ENCODE measurements around the gene EIF5A2.
"Not testable (repeated sequence)": the region's sequence is repeated elsewhere in the genome, so short reads cannot be mapped to it uniquely, and the experiment has no call there.

Gene EIF5A2

DNA sequence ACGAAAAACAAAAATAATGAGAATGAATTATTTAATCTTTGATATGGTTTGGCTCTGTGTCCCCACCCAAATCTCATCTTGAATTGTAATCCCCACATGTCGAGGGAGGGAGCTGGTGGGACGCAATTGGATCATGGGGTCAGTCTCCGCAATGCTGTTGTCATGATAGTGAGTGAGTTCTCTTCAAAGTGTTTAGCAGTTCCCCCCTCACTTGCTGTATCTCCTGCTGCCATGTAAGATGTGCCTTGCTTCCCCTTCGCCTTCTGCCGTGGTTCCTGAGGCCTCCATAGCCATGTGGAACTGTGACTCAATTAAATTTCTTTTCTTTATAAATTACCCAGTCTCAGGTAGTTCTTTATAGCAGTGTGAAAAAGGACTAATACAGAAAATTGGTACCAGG lies 12.1 kb downstream of the EIF5A2 start:
- DNase-seq: not testable (repeated sequence)

GRCh38 chr3:170893895-170894294 lies 14.5 kb downstream of the EIF5A2 start:
- no peak for DNase-seq

- DNase-seq: no peak
Measured at GRCh38 chr3:170889630-170890029, 18.8 kb downstream of the EIF5A2 start.

- no peak for DNase-seq
Measured at GRCh38 chr3:170889132-170889531, 19.3 kb downstream of the EIF5A2 start.

GRCh38 chr3:170884109-170884930 lies 24.1 kb downstream of the EIF5A2 start:
- not testable (repeated sequence) for DNase-seq

DNA sequence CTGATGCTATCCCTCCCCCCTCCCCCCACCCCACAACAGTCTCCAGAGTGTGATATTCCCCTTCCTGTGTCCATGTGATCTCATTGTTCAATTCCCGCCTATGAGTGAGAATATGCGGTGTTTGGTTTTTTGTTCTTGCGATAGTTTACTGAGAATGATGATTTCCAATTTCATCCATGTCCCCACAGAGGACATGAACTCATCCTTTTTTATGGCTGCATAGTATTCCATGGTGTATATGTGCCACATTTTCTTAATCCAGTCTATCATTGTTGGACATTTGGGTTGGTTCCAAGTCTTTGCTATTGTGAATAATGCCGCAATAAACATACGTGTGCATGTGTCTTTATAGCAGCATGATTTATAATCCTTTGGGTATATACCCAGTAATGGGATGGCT lies 29.7 kb downstream of the EIF5A2 start:
- DNase-seq: not testable (repeated sequence)

GRCh38 chr3:170877311-170877710 lies 31.1 kb downstream of the EIF5A2 start:
- not testable (repeated sequence) for DNase-seq

GRCh38 chr3:170876537-170876936 lies 31.9 kb downstream of the EIF5A2 start:
- DNase-seq: no peak

GRCh38 chr3:170869645-170870593 lies 38.5 kb downstream of the EIF5A2 start, which contains the start of gene RPL22L1:
TSS of gene RPL22L1 (minus strand) at chr3:170870195. CDS start at chr3:170870167, 28 bp downstream.
- no peak for DNase-seq

- DNase-seq: no peak
Measured at GRCh38 chr3:170869239-170869590, 39.2 kb downstream of the EIF5A2 start.

DNA sequence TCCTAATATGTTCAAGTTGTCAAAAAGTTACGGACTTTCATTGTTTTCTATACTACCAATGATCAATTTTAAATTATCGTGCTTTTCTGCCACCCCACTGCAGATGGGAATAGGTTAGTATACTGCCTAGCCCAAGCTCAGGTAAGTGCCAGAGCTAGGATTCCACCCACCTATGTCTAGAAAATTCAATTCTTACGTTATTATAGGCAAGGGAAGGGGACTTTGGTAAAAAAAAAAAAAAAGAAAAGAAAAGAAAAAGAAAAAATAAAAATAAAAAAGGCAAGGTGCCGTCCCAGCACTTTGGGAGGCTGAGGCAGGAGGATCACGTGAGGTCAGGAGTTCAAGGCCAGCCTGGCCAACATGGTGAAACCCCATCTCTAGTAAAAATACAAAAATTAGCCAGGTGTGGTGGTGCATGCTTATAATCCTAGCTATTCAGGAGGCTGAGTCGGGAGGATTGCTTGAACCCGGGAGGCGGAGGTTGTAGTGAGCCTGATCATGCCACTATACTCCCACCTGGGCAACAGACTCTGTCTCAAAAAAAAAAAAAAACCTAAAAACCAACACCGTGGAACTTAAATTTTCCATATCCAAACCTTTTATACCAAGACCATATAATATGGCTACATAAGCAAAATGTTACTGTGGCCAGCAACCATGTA lies 39.7 kb downstream of the EIF5A2 start:
- no peak for DNase-seq

GRCh38 chr3:170867143-170867937 lies 41.1 kb downstream of the EIF5A2 start:
- no peak for DNase-seq

GRCh38 chr3:170866499-170866898 lies 41.9 kb downstream of the EIF5A2 start:
- no peak for DNase-seq

DNA sequence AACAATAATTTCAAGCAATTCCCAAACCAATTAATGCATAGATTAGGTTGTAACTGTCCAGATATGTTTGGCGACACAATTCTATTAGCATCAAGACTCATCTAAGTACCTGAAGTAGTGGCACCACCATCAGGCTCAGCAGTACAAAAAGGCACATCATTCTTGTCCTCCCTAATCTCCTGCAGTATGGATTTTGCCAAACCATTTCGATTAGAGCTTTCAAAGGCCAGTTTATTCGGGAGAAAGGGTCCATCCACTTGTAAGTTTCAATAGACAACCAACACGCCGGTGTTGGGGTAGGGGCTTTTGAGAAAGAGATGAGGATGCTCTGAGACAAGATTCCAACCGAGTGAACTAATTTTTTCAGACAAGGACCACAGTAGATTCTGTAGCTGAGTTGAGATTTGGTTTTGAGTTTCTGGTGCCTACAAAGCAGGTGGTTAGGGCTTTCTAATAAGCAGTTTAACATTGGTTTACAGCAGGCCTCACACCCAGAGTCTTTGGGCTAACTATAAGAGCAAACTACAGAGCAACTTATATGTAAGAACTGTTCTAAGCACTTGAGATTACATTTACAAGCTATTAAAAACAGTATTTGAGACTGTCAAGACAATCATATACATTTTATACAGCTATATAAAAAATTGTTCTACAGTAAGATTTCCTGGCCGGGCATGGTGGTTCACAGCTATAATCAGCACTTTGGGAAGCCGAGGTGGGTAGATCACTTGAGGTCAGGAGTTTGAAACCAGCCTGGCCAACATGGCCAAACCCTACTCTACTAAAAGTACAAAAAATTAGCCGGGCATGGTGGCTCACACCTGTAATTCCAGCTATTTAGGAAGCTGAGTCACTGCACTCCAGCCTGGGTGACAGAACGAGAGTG lies 43.0 kb downstream of the EIF5A2 start:
- DNase-seq: no peak

DNA sequence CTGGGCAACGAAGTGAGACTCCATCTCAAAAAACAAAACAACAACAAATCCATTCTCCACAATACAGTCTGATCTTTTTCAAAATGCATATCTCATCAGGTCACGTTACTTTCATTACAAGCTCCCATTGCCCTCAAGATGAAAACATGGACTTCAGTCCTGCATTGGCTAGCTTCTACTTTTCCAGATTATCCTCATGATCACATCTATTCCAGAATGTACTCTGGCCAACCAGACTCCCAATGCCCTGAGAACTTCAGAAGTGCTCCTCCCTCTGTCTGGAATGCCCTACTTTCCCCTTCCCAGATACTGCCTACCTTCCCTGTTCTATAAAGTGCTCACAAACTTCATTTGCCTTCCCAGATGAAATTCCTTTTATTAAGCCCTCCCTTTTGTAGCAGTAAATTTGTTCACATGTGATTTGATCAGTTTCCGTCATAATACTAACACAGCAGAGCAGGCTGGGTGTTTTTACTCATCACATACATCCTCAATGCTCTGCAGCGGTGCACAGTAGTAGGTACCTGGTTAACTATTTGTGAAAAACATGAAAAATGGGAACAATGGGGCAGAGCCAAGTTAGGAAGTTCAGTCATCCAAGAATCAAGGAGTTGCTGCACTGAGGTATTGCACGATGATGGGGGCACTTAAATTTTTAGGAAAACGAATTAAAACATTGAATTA lies 43.8 kb downstream of the EIF5A2 start:
- DNase-seq: no peak

DNA sequence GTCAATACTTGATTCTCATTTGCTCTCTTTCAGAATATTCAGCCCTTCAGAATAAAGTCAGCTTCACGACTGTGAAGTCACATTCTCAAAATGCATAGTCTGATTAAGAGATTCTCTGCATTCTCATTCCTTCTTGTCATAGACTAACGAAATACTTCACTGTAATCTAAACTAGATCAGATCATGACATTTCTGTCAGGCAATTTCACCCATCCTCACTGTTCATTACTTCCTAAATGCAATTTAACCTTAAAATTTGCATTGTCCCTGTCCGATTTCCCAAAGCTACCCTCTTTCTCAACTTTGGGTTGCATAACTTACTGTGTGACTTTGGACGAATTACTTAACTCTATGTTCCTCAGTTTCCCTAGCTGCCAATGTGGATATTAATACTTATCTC lies 44.6 kb downstream of the EIF5A2 start:
- DNase-seq: no peak

DNA sequence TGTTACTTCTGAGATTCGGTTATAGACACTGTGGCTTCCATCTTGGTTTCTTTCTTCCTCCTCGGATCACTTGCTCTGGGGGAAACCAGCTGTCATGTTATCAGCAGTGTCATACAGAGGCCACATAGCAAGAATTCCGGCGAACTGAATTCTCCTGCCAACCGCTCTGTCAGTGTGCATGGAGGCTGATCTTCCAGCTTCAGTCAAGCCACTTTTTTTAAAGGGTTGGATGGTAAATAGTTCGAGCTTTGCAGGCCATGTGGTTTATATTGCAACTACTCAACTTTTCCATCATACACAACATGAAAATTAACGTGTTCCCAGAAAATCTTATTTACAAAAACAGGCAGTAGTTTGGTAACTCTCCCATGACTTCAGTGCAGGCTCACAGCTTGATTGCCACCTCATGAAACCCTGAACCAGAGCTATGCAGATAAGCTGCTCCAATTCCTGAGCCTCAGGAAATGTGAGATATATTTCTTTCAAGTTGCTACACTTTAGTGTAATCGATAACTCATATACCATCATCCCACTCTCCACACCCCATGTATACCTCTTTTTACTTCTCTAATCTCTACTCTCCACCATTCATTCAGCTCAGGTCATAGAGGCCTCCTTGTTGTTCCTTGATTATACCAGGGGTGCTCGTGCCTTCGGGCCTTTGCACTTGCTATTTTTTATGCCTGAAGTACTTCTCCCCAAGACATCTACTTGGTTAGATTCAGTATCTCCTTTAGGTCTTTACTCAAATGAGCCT lies 45.6 kb downstream of the EIF5A2 start:
- no peak for DNase-seq

- no peak for DNase-seq
Measured at GRCh38 chr3:170858599-170858998, 49.8 kb downstream of the EIF5A2 start.

GRCh38 chr3:170852324-170852723 lies 56.1 kb downstream of the EIF5A2 start:
- DNase-seq: no peak
